CD4-positive, alpha-beta T cell treated with Interferon gamma for 1 hour (primary cell): ENCODE data around the gene TNIK.
A peak's percentile ranks its signal among the peaks of the same experiment; 100 is the strongest.
"Not testable (repeated sequence)": the region's sequence is repeated elsewhere in the genome, so short reads cannot be mapped to it uniquely, and the experiment has no call there.

Source experiments
- DNase-seq: peaks from one replicate; pipeline ENCODE4 v3.0.0-alpha.2; 2020

TNIK gene

GRCh38 chr3:171383206-171384018, 76.8 kb downstream of the TNIK start:
- no peak for DNase-seq

- DNase-seq: not testable (repeated sequence)
Measured at GRCh38 chr3:171382347-171382746, 77.9 kb downstream of the TNIK start.

- DNase-seq: no peak
Measured at GRCh38 chr3:171380711-171381425, 79.3 kb downstream of the TNIK start.

GRCh38 chr3:171379961-171380483, 80.2 kb downstream of the TNIK start:
- no peak for DNase-seq

- no peak for DNase-seq
Measured at GRCh38 chr3:171379281-171379680, 80.9 kb downstream of the TNIK start.

- no peak for DNase-seq
Measured at GRCh38 chr3:171378586-171378985, 81.6 kb downstream of the TNIK start.

- no peak for DNase-seq
Measured at GRCh38 chr3:171377859-171378258, 82.3 kb downstream of the TNIK start.

- DNase-seq: no peak
Measured at GRCh38 chr3:171376596-171376947, 83.6 kb downstream of the TNIK start.

GRCh38 chr3:171375666-171376595, 84.3 kb downstream of the TNIK start:
- DNase-seq: peak; percentile 3

GRCh38 chr3:171374661-171375285, 85.4 kb downstream of the TNIK start:
- no peak for DNase-seq

- no peak for DNase-seq
Measured at GRCh38 chr3:171374260-171374659, 85.9 kb downstream of the TNIK start.

- DNase-seq: no peak
Measured at GRCh38 chr3:171373711-171374110, 86.5 kb downstream of the TNIK start.

- DNase-seq: no peak
Measured at GRCh38 chr3:171372694-171373093, 87.5 kb downstream of the TNIK start.

GRCh38 chr3:171371354-171371753, 88.9 kb downstream of the TNIK start:
- no peak for DNase-seq

GRCh38 chr3:171369156-171369555, 91.0 kb downstream of the TNIK start:
- DNase-seq: no peak

- DNase-seq: not testable (repeated sequence)
Measured at GRCh38 chr3:171366738-171367137, 93.5 kb downstream of the TNIK start.

- DNase-seq: no peak
Measured at GRCh38 chr3:171366043-171366442, 94.2 kb downstream of the TNIK start.

- DNase-seq: no peak
Measured at GRCh38 chr3:171365489-171365888, 94.7 kb downstream of the TNIK start.

- no peak for DNase-seq
Measured at GRCh38 chr3:171364500-171364899, 95.7 kb downstream of the TNIK start.

GRCh38 chr3:171363202-171363601, 97.0 kb downstream of the TNIK start:
- DNase-seq: no peak

- DNase-seq: no peak
Measured at GRCh38 chr3:171362575-171362974, 97.6 kb downstream of the TNIK start.

- no peak for DNase-seq
Measured at GRCh38 chr3:171358881-171359198, 101.4 kb downstream of the TNIK start.
